Activated CD8-positive, alpha-beta T cell treated with anti-CD3 and anti-CD28 coated beads, Interleukin-2, amount 10 ng/mL, durations not matched to agents 7 days and 5 days (primary cell): Measurements from ENCODE around the gene ESRRB. TPM values are rescaled to one million over a fixed set of nuclear protein-coding genes. Genes with fewer than 3 reads are reported as not detected.
A peak's percentile ranks its signal among the peaks of the same experiment; 100 is the strongest.

ENCODE experiments used
- ATAC-seq: fragments of 150-1000 bp; cut with Tn5 transposase; one replicate; pipeline ENCODE4 v1.10.0; 2021; ENCODE audit warnings: moderate library complexity
- CTCF ChIA-PET: fragments of 350-600 bp; sonication (Branson Sonifier 250); formaldehyde crosslinking; loops from one replicate; lab custom pipeline; 2021; ENCODE audit warnings: antibody characterized with exemption; lab: Charles Lee
- POLR2A ChIA-PET: fragments of 350-600 bp; sonication (Branson Sonifier 250); formaldehyde crosslinking; loops from one replicate; lab custom pipeline; 2021; ENCODE audit warnings: antibody characterized with exemption; lab: Charles Lee
- DNase-seq: peaks from one replicate; pipeline ENCODE4 v3.0.0-alpha.2; 2020
- H3K27ac Mint-ChIP-seq: one replicate; pipeline ENCODE4 v1.8.0; 2021; ENCODE audit warnings: mild to moderate bottlenecking, mixed read lengths
- H3K27me3 Mint-ChIP-seq: one replicate; pipeline ENCODE4 v1.8.0; 2021; ENCODE audit warnings: low read depth, mixed read lengths
- H3K36me3 Mint-ChIP-seq: one replicate; pipeline ENCODE4 v1.8.0; 2021; ENCODE audit warnings: low read depth, mixed read lengths
- H3K4me1 Mint-ChIP-seq: one replicate; pipeline ENCODE4 v1.8.0; 2021; ENCODE audit warnings: low read depth, mixed read lengths
- H3K4me3 Mint-ChIP-seq: one replicate; pipeline ENCODE4 v1.8.0; 2021; ENCODE audit warnings: mild to moderate bottlenecking, mixed read lengths
- H3K9me3 Mint-ChIP-seq: one replicate; pipeline ENCODE4 v1.8.0; 2022; ENCODE audit warnings: mixed read lengths; ENCODE audit not compliant: insufficient read depth
- total RNA-seq, 2 experiments: library from RNA; stranded (reverse); gene quantifications; one replicate each; pipeline ENCODE4 v1.2.3, GENCODE V29; 2021

Gene ESRRB
- total RNA-seq = under 1 TPM in 1 of 2 experiments, not detected in 1; 0.05 TPM

DNA sequence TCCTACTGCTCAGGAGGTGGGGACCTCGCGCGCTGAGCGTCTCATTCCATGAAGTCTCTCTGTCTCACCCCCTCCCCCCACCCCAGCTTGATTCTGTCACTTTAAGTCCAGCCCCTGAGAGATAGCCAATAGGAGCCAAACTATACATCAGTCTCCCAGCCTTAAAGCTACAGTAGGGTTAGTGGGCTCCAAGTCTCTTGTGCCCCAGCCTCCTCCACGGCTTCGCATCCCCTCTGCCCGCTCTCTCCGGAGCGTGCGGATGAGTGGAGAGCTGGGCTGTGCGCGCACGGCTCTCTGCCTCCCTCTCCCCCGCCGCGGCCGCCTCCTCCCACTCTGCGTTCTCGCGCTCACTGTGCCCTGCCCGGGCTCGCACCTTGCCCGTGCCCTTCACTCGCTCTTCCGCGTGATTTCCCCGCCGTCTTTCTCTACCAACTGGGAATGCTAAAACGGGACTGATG, at the start of gene ESRRB:
ESRRB (plus strand) TSS at position 191 of the 458 bp plus-strand sequence; CDS start at position 456, 265 bp downstream.
- no peak within 1 kb of the TSS for H3K27ac Mint-ChIP-seq
- ChIA-PET POLR2A (no interaction called here), CTCF (interaction anchor here (1.5 kb wide), 1 partner anchor 9 kb away, joined by 3 read pairs; no protein-coding TSS in a partner anchor)
- H3K9me3 Mint-ChIP-seq = no peaks in the 10 kb centered on the region
- DNase-seq = no peak
- H3K4me1 Mint-ChIP-seq = peaks cover 3% of the 10 kb centered on the region
- H3K27me3 Mint-ChIP-seq = peaks cover 62% of the 10 kb centered on the region
- no peak within 1 kb of the TSS for H3K4me3 Mint-ChIP-seq
- ATAC-seq = no peak
- no peaks in the 10 kb centered on the region for H3K36me3 Mint-ChIP-seq

DNA sequence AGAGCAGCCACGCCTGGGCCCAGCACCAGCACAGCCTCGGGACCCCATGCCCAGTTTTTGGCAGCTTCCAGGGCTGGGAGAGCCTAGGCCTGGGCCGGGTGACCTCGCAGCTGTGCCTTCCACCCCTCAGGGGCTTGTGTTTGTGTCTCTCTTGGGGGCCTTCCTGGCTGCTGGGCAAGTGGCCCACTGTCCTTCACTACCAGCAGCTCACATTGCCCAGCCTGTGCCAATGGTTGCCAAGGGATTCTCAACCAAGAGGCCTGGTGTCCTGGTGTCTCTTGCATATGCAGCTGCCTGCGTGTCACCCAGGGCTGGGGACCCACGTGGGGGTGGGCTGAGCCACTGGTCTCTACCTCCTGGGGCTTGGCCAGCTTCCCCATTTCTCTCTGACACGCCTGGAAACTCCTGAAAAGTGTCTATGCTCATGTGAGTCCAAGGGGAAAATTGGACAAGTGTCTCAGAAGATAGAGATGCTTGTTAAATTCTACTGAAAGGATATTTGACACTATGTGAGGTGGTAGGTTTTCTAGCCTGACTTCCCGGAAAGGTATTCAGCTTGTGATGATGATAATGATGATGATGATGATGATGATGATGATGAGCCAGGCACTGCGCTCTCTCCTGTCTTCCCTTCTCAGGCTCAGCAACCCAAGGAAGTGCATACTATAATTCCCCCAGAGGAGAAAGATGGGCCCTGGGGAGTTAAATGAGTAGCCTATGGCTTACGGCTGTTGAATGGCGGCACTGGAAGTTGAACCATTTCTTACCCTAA, 48.8 kb upstream of the ESRRB start:
- H3K27me3 Mint-ChIP-seq = peaks cover 35% of the 10 kb centered on the region
- CTCF ChIA-PET = no interaction called here

DNA sequence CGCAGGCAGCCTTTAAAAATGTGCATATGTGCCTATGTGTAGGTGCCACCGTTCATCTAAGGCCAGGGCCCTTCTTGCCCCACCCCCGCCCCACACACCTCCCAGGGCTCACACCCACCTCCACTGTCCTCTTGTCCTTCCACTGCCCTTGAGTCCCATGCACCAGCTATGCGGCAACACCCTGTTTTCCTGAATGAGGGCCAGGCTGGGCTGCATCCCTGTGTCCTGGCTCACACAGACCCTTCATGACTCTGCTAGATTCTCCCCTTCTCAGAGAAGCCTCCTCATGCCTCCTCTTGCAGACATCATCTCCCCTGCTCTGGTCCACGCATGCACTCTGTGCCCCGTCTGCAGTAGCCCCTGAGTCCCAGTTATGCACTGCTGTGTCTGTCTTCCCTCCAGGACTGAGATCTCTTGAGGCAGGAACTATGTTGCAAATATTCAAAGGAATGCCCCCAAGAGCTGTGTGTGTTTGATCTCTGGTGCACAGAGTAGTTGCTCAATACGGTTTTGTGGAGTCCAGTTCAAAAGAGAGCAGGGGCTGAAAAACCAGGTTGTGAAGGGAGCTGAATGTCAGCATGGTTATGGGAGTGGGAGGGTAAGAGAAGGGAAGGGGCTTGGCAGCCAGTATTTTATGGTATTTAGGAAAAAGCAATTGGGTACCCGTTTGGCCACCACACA, 47.3 kb upstream of the ESRRB start:
- no peaks in the 10 kb centered on the region for H3K9me3 Mint-ChIP-seq
- ChIA-PET CTCF (interaction anchor here (0.9 kb wide), 1 partner anchor 24 kb away, joined by 3 read pairs; no protein-coding TSS in a partner anchor), POLR2A (no interaction called here)
- DNase-seq (no peak), ATAC-seq (no peak)
- peaks cover 32% of the 10 kb centered on the region for H3K27me3 Mint-ChIP-seq
- no peak overlapping the region for H3K4me3 Mint-ChIP-seq
- H3K36me3 Mint-ChIP-seq = no peaks in the 10 kb centered on the region
- H3K4me1 Mint-ChIP-seq = peaks cover 9% of the 10 kb centered on the region
- no peak overlapping the region for H3K27ac Mint-ChIP-seq

More for the DNA sequence above, 48.8 kb upstream of the ESRRB start:
- no peak overlapping the region for H3K27ac Mint-ChIP-seq
- DNase-seq (no peak), ATAC-seq (no peak)
- no peaks in the 10 kb centered on the region for H3K9me3 Mint-ChIP-seq
- no peak overlapping the region for H3K4me3 Mint-ChIP-seq
- POLR2A ChIA-PET = no interaction called here
- no peaks in the 10 kb centered on the region for H3K36me3 Mint-ChIP-seq
- H3K4me1 Mint-ChIP-seq = peaks cover 9% of the 10 kb centered on the region

DNA sequence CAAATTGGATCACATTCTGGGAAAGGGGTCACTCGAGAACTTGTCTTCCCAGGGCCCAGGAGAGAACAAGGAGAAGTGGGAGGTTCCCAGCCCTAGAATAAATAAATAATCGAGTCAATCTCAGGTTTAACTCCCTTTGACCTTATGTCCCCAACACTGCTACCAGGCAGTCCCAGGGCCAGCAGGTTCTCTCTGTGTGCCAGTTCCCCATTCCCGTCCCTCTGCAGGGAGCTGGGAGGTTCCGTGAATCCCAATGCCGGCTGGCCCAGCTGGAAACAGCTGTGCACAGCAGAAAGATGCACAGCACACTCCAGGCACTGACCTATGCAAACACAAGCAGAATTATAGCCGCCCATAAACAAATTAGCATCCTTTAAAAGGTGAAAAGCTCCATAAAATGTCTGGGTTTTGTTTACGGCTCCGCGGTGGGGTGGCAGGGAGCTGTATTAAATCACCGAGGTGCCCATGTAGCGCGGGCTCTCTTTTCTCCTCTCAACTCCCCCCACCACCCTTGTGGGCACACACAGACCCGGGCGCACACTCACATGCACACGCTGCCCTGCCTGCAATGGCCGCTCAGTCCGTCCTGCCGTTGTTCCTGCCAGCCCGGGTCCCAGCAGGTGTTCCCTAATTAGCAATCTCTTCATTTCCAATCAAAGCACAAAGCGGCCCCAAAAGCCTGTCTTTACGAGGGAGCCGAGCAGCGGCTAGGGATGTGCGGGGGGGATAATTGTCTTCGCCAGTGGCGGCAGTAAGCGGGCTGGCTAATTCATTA, 46.6 kb upstream of the ESRRB start:
- DNase-seq (no peak), ATAC-seq (no peak)
- H3K27me3 Mint-ChIP-seq = peaks cover 32% of the 10 kb centered on the region
- CTCF ChIA-PET = interaction anchor here (0.9 kb wide), 1 partner anchor 23 kb away, joined by 3 read pairs; no protein-coding TSS in a partner anchor
- peaks cover 9% of the 10 kb centered on the region for H3K4me1 Mint-ChIP-seq
- H3K4me3 Mint-ChIP-seq = no peak overlapping the region
- H3K36me3 Mint-ChIP-seq = no peaks in the 10 kb centered on the region
- POLR2A ChIA-PET = no interaction called here
- no peak overlapping the region for H3K27ac Mint-ChIP-seq
- H3K9me3 Mint-ChIP-seq = no peaks in the 10 kb centered on the region

DNA sequence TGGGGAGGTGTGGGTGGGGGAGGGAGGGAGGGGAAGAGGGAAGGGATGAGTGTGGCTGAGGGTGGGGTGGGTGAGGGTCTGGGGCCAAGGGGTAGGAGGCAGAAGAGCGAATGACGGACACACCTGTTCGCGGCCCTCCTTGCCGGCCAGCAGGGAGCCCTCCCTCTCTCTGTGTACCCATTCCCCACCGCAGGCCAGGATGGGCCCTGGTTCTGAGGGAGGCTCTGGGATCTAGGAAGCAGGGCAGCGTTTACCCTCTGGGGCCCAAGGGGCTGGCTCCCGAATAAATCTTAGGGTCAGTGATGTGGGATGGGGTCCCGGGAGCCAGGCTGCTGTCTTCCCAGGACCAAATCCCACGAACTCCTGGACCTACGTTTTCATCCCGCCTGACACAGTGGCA, 46.0 kb upstream of the ESRRB start:
- DNase-seq = no peak
- ATAC-seq = no peak
- peaks cover 9% of the 10 kb centered on the region for H3K4me1 Mint-ChIP-seq
- ChIA-PET POLR2A (no interaction called here), CTCF (no interaction called here)
- H3K4me3 Mint-ChIP-seq = no peak overlapping the region
- H3K36me3 Mint-ChIP-seq = no peaks in the 10 kb centered on the region
- peaks cover 32% of the 10 kb centered on the region for H3K27me3 Mint-ChIP-seq
- no peak overlapping the region for H3K27ac Mint-ChIP-seq
- no peaks in the 10 kb centered on the region for H3K9me3 Mint-ChIP-seq

DNA sequence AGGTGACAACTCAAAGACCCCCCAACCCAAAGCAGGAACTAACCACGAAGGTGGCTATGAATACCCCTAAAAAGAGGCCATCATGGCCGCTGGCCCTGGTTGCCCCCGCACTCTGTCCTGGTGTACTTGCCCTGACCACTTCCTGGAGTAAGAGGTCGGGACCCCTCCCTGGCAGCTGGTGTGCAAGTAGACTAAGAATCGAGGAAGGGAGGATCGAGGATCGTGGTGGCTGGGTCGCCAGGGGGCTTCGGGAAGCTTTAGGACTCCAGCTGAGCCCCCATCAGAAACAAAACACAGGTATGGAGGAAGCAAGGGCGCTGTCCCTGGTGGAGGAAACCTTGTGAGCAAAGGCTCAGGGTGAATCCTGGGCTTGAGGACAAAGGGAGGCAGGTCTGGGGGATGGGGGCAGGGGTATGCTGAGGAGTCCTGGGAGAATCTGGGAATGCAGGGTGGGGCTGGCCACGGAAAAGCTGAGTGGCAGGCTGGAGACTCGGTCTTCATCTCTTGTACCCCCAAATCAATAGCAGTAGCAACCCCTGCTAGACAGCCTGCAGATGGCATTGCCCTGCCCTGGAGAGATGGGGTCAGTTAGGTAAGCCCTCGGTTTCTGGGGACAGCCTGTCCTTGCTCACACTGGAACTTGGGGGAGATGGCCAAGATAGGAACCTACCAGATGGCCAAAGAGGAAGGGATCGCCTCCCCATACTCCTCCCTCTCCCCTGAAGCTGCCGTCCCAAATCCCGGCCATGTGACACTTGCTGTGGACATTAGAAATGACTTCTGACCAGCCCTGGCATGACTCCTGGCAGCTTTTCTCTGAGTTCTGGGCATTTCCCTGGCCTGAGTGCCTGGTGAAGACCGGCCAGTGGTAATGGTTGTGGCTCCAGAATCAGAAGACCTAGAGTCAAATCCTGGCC, 45.3 kb upstream of the ESRRB start:
- no peak overlapping the region for H3K4me3 Mint-ChIP-seq
- no peaks in the 10 kb centered on the region for H3K36me3 Mint-ChIP-seq
- H3K27ac Mint-ChIP-seq = no peak overlapping the region
- CTCF ChIA-PET = interaction anchor here (0.9 kb wide), 1 partner anchor 280 kb away, joined by 3 read pairs; no protein-coding TSS in a partner anchor
- H3K9me3 Mint-ChIP-seq = no peaks in the 10 kb centered on the region
- POLR2A ChIA-PET = no interaction called here
- no peak for ATAC-seq
- H3K27me3 Mint-ChIP-seq = peaks cover 32% of the 10 kb centered on the region
- peaks cover 9% of the 10 kb centered on the region for H3K4me1 Mint-ChIP-seq
- DNase-seq = no peak

DNA sequence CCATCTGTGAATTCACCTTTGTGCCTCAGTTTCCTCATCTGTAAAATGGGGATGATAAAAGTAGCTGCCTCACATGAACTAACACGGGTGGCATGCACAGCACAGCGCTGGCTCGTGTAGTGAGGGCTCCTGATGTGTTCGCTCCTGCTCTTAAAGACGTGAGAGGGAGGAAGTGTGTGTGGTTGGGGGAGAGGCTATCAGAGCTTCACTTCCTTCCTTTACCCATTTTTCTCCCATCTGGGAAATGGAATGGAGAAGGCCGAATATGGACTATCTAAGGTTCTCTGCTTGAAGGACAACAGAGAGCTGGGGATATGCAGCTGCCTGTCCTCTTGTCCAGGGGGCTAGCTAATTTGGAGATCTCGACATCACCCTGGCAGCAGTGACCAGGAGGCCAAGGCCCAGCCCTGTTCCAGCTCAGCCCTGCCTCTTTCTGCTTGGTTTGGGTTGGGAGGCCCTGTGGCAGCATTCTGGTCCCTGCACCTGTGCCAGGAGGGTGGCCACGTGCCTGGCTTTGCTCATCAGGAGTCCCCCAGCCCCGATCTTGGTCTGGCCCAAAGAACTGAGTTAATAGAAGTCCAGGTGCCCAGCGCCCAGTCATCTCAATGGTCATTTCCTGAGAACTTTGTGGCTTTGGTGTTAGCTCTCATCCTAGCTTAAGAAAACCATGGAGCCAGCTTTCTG, 44.5 kb upstream of the ESRRB start:
- Mint-ChIP-seq H3K4me3 (no peak overlapping the region), H3K27ac (no peak overlapping the region), H3K27me3 (peaks cover 32% of the 10 kb centered on the region), H3K9me3 (no peaks in the 10 kb centered on the region), H3K4me1 (peaks cover 9% of the 10 kb centered on the region), H3K36me3 (no peaks in the 10 kb centered on the region)
- POLR2A ChIA-PET = interaction anchor here (1.0 kb wide), 1 partner anchor 179 kb away, joined by 5 read pairs; no protein-coding TSS in a partner anchor
- DNase-seq (peak; percentile 24), ATAC-seq (no peak)
- CTCF ChIA-PET = interaction anchor here (0.9 kb wide), 1 partner anchor 280 kb away, joined by 3 read pairs; no protein-coding TSS in a partner anchor

DNA sequence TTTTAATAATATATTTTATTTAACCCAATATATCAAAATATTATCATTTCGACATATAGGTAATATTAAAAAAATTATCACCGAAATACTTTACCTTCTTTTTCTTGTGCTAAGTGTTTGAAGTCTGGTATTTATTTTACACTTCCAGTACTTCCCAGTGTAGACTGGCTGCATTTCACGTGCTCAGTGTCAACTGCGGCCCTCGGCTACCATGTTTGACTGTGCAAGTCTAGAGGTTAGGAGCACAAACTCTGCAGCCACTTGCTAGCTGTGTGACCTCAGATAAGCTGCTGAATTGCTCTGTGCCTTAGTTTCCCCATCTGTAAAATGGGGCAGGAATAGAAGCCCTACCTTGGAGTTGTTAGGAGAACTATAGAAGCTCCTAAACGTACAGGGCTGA, 42.3 kb upstream of the ESRRB start:
- peaks cover 9% of the 10 kb centered on the region for H3K4me1 Mint-ChIP-seq
- DNase-seq (no peak), ATAC-seq (no peak)
- no peak overlapping the region for H3K27ac Mint-ChIP-seq
- ChIA-PET POLR2A (no interaction called here), CTCF (interaction anchor here (1.1 kb wide), 2 partner anchors 20 to 53 kb away, joined by 4 read pairs; no protein-coding TSS in a partner anchor)
- peaks cover 27% of the 10 kb centered on the region for H3K27me3 Mint-ChIP-seq
- no peaks in the 10 kb centered on the region for H3K9me3 Mint-ChIP-seq
- no peak overlapping the region for H3K4me3 Mint-ChIP-seq
- H3K36me3 Mint-ChIP-seq = no peaks in the 10 kb centered on the region

DNA sequence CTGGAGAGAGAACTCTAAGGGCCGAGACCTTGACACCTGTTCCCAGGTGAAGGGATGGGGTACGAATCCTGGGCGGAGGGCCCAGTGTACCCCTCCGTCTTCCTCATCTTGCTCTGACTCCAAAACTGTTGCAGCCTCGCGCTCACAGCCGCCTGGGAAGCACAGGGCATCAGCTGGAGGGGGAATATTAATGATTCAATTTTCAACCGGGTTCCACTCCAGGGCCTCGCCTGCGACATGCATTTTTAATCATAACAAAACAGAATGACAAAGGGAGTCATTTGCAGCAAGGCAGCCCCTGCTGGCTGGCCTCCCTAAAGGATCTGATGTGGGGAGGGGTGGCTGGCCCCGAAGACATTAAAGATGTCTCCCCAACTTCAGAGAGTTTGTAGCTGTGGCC, 41.6 kb upstream of the ESRRB start:
- peaks cover 9% of the 10 kb centered on the region for H3K4me1 Mint-ChIP-seq
- CTCF ChIA-PET = interaction anchor here (1.1 kb wide), 2 partner anchors 19 to 53 kb away, joined by 4 read pairs; no protein-coding TSS in a partner anchor
- POLR2A ChIA-PET = no interaction called here

DNA sequence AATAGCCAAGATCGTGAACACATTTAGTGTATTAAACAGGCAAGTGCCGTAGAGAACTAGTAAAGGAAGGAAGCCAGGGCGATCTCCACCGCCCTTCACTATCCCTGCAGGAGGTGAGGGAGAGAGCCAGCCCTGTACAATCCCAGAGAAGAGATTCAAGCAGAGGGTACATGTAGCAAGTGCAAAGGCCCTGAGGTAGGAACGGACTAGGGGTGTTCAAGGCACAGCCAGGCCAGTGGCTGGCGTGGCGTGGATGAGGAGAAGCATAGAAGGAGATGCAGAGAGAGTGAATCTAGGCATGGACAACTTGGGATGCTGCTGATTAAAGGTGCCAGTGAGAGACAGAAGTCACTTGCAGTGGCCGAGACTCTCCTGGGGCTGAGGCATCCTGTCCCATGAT, 39.1 kb upstream of the ESRRB start:
- ATAC-seq (no peak), DNase-seq (no peak)
- Mint-ChIP-seq H3K9me3 (no peaks in the 10 kb centered on the region), H3K27me3 (peaks cover 5% of the 10 kb centered on the region), H3K4me1 (peaks cover under 1% of the 10 kb centered on the region), H3K36me3 (no peaks in the 10 kb centered on the region), H3K27ac (no peak overlapping the region), H3K4me3 (no peak overlapping the region)
- ChIA-PET POLR2A (no interaction called here), CTCF (no interaction called here)

More for the DNA sequence above, 41.6 kb upstream of the ESRRB start:
- H3K36me3 Mint-ChIP-seq = no peaks in the 10 kb centered on the region
- H3K4me3 Mint-ChIP-seq = no peak overlapping the region
- DNase-seq (no peak), ATAC-seq (no peak)
- no peaks in the 10 kb centered on the region for H3K9me3 Mint-ChIP-seq
- peaks cover 22% of the 10 kb centered on the region for H3K27me3 Mint-ChIP-seq
- no peak overlapping the region for H3K27ac Mint-ChIP-seq
